ENCODE results near the gene ZNF221.
"Not testable (repeated sequence)": the region's sequence is repeated elsewhere in the genome, so short reads cannot be mapped to it uniquely, and the experiment has no call there.

Gene ZNF221

GRCh38 chr19:43950834-43951645, at the start of gene ZNF221:
ZNF221 (plus strand) TSS chr19:43951228; CDS start chr19:43962727, 11,499 bp downstream.
- peak; percentile 65 to 76 for DNase-seq

GRCh38 chr19:43901395-43902390, 49.3 kb upstream of the ZNF221 start:
- peak; percentile 70 to 76 for DNase-seq

DNA sequence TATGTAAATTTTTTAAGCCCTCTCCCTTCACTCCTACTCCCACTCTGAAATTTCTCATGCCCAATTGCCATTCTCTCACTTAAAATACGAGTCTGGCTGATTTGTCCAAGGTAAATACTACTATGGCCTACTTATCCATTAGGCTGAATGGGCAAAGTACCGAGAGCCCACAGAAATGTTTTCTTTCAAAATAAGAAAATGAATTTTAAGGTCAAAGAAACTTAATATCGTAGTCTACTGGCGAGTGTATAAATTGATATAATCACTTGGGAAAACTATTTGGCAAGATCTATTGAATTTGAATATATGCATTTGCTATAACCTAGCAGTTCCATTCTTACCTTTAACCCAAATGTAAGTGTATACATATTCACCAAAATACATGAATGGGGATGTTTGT, 48.6 kb upstream of the ZNF221 start:
- DNase-seq, result no peak

DNA sequence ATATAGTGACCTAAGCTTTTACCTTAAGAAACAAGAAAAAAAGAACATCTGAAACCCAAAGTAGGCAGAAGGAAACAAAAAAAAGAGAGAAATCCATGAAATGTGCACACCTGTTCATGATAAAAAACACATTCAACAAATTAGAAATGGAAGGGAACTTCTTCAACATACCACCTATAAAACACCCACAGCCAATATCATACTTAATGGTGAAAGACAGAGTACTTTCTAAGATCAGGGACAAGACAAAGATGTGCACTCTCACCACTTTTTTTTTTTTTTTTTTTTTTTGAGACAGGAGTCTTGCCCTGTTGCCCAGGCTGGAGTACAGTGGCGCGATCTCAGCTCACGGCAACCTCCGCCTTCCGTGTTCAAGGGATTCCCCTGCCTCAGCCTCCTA, 45.1 kb upstream of the ZNF221 start:
- DNase-seq, result no peak

DNA sequence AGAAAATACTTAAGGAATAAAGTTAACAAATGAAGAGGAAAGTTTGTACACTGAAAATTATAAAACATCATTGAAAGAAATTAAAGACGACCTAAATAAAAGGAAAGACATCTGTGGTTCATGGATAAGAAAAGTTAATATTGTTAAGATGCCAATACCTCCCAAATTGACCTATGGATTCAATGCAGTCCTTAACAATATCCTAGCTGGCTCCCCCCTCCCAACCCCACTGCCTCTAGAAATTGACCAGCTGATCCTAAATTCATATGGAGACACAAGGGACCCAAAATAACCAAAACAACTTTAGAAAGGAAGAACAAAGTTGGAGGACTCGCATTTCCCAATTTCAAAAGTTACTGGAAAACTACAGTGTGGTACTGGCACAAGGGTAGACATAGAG, 44.3 kb upstream of the ZNF221 start:
- DNase-seq, result no peak

GRCh38 chr19:43908659-43909058, 42.4 kb upstream of the ZNF221 start:
- DNase-seq, result no peak

GRCh38 chr19:43910884-43911283, 40.1 kb upstream of the ZNF221 start:
- no peak for DNase-seq

GRCh38 chr19:43913383-43913782, 37.6 kb upstream of the ZNF221 start:
- no peak for DNase-seq

GRCh38 chr19:43914051-43914450, 37.0 kb upstream of the ZNF221 start:
- no peak for DNase-seq

GRCh38 chr19:43923875-43924274, 27.2 kb upstream of the ZNF221 start:
- no peak for DNase-seq

DNA sequence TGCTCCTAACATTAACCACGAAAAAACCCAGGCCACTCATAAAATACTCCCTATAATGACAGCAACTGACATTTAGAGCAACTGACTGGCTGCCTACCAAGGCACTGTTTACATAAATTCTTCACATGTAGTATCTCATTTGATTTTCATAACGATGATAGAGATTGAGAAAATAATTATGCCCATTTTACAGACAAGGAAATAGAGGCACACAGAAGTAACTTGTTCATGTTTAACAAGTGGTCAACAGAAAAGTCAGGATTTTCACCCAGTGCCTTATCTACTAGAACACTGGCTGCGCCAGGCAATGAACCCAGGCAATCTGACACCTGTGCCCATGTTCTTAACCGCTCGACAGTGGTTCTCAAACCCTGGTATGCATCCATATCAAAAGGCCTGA, 22.2 kb upstream of the ZNF221 start:
- DNase-seq, result no peak

GRCh38 chr19:43934055-43934984, 16.7 kb upstream of the ZNF221 start:
- DNase-seq, result no peak

DNA sequence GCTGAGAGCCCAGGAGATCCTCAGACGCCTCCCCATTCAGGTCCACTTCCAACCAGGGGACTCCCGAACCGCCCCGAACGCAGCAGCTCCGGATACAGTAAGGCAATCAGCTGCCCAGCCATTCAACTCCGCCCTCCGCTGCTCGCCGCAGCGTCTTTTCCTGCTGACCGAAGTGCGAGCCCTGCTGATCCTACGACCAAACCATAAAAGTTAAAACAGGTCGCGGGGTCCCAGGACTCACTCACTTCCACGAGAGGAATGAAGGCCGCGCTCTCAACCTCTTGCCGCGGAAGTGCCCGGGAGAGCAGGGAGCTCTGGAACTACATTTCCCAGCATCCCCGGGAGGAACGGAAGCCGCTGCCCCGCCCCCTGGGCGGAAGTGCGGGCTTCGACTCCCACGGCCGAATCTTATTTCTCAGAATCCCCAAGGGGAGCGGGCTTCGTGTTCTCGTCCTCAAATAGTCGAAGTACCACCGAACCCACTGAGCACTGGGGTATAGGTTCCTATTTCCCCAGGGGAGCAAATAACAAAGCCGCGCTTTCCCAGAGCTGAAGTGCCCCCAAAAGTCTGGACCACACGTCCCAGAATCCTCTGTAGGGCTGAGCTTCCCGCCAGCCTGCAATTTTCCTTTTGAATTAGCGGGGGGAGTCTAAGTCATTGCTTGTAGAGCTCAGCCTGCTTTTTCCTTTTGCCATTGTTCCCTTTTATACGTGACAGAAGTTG, 15.9 kb upstream of the ZNF221 start, which contains the start of gene ZNF45:
TSS of gene ZNF45 (minus strand) at position 298 of the 724 bp plus-strand sequence. CDS start 13,097 bp downstream, outside the sequence.
- DNase-seq, result peak; percentile 87 to 91

DNA sequence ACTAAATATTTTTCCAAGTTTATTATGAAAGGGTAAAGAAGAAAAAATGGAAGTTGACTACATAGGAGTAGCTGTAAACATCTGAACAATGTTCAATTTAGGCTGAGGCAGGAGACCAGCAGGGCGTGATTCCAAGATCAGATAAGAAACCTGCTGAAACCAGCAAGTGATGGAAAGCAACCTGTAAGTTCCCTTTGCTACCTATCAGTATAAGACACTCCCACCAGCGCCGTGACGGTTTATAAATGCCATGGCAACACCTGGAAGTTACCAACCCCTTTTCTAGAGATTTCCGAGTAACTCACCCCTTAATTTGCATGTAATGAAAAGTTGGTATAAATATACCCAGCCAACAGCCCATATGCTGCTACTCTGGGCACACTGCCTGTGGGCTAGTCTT, 14.8 kb upstream of the ZNF221 start:
- no peak for DNase-seq

- DNase-seq, result no peak
These were observed 11.3 kb upstream of the ZNF221 start for GRCh38 chr19:43939557-43940260.

DNA sequence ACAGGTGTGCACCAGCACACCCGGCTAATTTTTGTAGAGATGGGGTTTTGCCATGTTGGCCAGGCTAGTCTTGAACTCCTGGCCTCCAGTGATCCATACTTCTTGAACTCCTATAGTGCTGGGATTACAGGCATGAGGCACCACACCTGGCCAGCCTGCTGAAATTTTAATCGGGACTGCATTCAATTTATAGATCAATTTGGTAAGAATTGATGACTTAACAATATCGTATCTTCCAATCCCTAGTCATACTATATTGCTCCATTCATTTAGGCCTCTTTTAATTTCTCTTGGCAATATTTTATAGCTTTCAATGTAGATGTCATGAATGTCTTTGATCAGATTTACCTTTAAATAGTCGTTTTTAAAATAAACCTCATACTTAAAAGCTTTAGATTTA, 10.3 kb upstream of the ZNF221 start:
- no peak for DNase-seq

GRCh38 chr19:43941209-43941608, 9.8 kb upstream of the ZNF221 start:
- DNase-seq, result no peak

GRCh38 chr19:43947412-43947811, 3.6 kb upstream of the ZNF221 start:
- DNase-seq, result not testable (repeated sequence)

GRCh38 chr19:43949803-43950202, 1.2 kb upstream of the ZNF221 start:
- DNase-seq, result not testable (repeated sequence)

- DNase-seq, result no peak
These were observed 5.8 kb downstream of the ZNF221 start for GRCh38 chr19:43956827-43957226.

DNA sequence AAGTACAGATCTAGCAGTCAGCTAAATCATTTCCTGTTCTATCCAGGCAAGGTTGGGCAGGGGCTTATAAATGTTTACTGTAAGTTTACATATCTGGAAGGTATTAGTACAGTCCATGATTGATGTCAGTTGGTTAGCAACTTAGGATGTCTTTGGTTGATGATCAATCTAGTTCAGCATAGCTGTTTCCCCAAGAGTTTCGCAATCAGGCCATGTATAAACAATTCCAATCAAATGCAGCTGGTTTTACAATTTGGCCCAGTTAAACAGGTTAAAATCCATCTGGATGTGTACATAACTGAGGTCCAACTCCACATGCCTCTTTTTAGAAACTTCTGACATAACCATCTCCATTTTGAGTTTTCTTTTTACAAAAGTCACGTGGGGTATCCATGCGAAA, 6.9 kb downstream of the ZNF221 start:
- DNase-seq, result no peak
